Fibroblast of pulmonary artery (primary cell): ENCODE measurements around the gene AHRR.

Experiments used
- DNase-seq: peaks from one replicate; pipeline ENCODE4 v3.0.0-alpha.2; 2010; ENCODE audit warnings: low read depth
- H3K4me3 ChIP-seq: replicated peaks from 2 replicates; pipeline ENCODE4 v1.5.1; 2011; ENCODE audit warnings: low read depth, mild to moderate bottlenecking, control low read depth, low read length, moderate library complexity
- CTCF ChIP-seq: IDR thresholded peaks from 2 replicates; pipeline ENCODE4 v1.5.1; 2011; ENCODE audit warnings: mild to moderate bottlenecking, control low read depth, low read length, inconsistent platforms; ENCODE audit errors: missing control alignments

AHRR gene

GRCh38 chr5:440401-441201 lies 119.1 kb downstream of the AHRR start:
- no peak overlapping the region for H3K4me3 ChIP-seq
- DNase-seq = no peak
- no peak for TF ChIP-seq CTCF

- no peak for DNase-seq
- H3K4me3 ChIP-seq = peak overlapping the region; percentile 98
- TF ChIP-seq CTCF = no peak
These were observed 120.5 kb downstream of the AHRR start for GRCh38 chr5:441996-442334.

GRCh38 chr5:442335-443238 lies 121.1 kb downstream of the AHRR start, which contains the start of gene EXOC3:
TSS of gene EXOC3 (plus strand) at chr5:443176. CDS start at chr5:446206, 3,030 bp downstream.
- no peak for TF ChIP-seq CTCF
- H3K4me3 ChIP-seq = peak within 1 kb of the TSS; percentile 98
- DNase-seq = peak; percentile 62

GRCh38 chr5:443239-444151 lies 122.0 kb downstream of the AHRR start:
- no peak for TF ChIP-seq CTCF
- no peak for DNase-seq
- peak overlapping the region; percentile 98 for H3K4me3 ChIP-seq

GRCh38 chr5:444226-444625 lies 122.7 kb downstream of the AHRR start:
- no peak for DNase-seq
- TF ChIP-seq CTCF = no peak
- H3K4me3 ChIP-seq = peak overlapping the region; percentile 98

GRCh38 chr5:445591-445990 lies 124.1 kb downstream of the AHRR start:
- TF ChIP-seq CTCF = no peak
- no peak for DNase-seq
- no peak overlapping the region for H3K4me3 ChIP-seq
